Measurements from ENCODE around the gene POLR3H.

GRCh38 chr22:41481131-41481830, 63.0 kb downstream of the POLR3H start:
- TF ChIP-seq POLR2A (IDR thresholded peaks at IDR 0.05; ENCODE audit: low read depth, low read length) (no peak), POLR2AphosphoS5 (IDR thresholded peaks at IDR 0.05; ENCODE audit: low read depth, low read length) (no peak), PAX5 (IDR thresholded peaks at IDR 0.05; ENCODE audit: insufficient read depth, low read length, severe bottlenecking) (no peak), TAF1 (IDR thresholded peaks at IDR 0.05; ENCODE audit: low read depth, low read length) (no peak), SPI1 (IDR thresholded peaks at IDR 0.05; ENCODE audit: low read depth, low read length) (no peak), POU2F2 (IDR thresholded peaks at IDR 0.05; ENCODE audit: low read depth, low read length) (no peak)

Measured in GM12891 (cell line).